Lower leg skin (tissue), 3 donors: ENCODE measurements around the gene FOXP1.

ENCODE experiments used
- CTCF ChIP-seq, 3 donors: fragments of 450-650 bp; IDR thresholded peaks; one replicate each; pipeline ENCODE4 v1.5.1; 2016; ENCODE audit warnings: antibody characterized with exemption in 3 of 3, mild to moderate bottlenecking in 3 of 3, moderate library complexity in 2 of 3
- POLR2A ChIP-seq, 2 donors: fragments of 450-650 bp; IDR thresholded peaks; one replicate each; pipeline ENCODE4 v1.6.1; 2016 to 2017; ENCODE audit warnings: antibody characterized with exemption in 2 of 2, mild to moderate bottlenecking in 1 of 2, moderate library complexity in 1 of 2

GRCh38 chr3:71329817-71330216 is 253.7 kb downstream of the FOXP1 start:
- TF ChIP-seq POLR2A (IDR thresholded peaks at IDR 0.05) (no peak), CTCF (IDR thresholded peaks at IDR 0.05) (no peak)
